Nucleus accumbens (tissue), 56 donors: Measurements from ENCODE around the gene MYPOP.

Experiments
- DNase-seq, 56 donors: peaks; one replicate each; lab custom pipeline; 2025; lab: John Stamatoyannopoulos, UW

Gene MYPOP

GRCh38 chr19:45901912-45902650, at the start of gene MYPOP:
Gene MYPOP, minus strand, starts transcription at chr19:45902613. Its CDS starts 840 bp downstream, at chr19:45901773.
- peak in 1 of 56 donors; percentile 55 for DNase-seq

GRCh38 chr19:45947926-45948325, 45.5 kb upstream of the MYPOP start:
- DNase-seq = no peak

DNA sequence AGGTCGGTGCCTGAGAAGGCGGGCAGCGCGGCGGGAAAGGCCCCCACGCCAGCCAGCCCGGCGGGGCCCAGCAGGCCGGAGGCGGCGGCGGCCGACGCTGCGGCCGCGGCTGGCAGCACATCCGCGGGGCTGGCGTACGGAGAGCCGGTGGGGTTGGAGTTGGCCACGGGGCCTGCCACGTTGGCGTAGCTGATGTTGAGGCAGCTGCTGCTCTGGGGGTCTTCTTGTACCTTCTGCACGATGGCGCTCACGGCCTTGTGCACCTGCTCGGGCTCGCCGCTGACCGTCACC, 38.0 kb upstream of the MYPOP start:
- DNase-seq = no peak

GRCh38 chr19:45939792-45940514, 37.5 kb upstream of the MYPOP start:
- no peak for DNase-seq

DNA sequence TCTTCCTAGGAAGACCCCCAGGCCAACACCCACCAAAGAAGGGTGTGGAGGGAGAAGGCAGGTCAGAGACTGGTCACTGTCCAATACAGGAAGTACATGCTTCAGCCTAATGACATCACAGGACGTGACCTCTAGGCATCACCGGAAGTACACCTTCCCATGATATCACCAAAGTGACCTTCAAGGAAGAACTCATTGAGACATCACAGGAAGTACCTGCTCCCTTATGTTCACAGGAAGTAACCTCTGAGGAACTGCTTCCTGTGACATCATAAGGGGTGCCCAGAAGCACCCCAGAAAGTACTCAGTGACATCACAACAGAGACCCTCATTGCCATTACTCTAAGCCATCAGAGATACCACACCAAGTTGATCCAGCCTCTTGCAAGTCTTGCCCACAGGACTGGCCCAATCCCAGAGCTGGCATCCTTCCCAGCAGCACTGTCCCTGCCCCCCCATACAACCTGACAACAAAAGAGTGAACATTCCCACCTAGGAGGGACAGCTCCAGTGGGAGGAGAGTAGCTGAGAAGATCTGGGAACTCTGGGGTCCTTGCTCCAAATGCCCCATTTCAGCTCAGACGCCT, 36.4 kb upstream of the MYPOP start:
- no peak for DNase-seq

- peak in 1 of 56 donors; percentile 25 for DNase-seq
These were observed 32.9 kb upstream of the MYPOP start for GRCh38 chr19:45935267-45935666.

DNA sequence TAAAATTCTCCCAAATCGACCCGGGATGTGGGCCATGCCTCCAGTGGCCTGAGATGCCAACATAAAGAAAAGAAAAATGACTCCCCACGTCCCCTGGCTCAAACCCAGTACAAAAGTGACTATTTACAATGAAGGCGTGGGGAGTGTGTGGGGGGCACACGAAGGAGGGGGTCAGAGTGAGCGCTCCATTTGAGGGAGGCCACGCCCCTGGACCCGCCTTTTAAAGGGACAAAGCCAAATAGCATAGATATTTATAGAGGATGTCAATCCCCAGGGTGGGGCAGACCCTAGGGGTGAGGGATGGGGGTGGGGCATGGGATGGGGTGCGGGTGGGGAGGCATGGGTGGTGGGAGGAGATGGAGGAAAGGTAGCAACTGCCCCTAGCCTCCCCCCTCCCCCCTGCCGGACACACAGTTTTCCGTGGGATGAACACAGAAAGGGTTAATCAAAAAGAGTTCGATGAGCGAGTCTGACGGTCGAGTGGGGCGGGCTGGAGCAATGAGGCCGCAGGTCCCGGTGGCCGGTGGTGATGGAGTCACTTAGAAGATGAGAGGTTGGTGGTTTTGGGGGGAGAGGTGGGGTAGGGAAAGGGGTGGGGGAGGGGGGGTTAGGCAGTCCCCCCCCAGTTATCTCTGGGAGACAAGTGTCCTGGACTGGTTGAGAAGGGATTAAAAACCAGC, 32.3 kb upstream of the MYPOP start:
- no peak for DNase-seq

GRCh38 chr19:45933759-45934158, 31.3 kb upstream of the MYPOP start:
- no peak for DNase-seq

DNA sequence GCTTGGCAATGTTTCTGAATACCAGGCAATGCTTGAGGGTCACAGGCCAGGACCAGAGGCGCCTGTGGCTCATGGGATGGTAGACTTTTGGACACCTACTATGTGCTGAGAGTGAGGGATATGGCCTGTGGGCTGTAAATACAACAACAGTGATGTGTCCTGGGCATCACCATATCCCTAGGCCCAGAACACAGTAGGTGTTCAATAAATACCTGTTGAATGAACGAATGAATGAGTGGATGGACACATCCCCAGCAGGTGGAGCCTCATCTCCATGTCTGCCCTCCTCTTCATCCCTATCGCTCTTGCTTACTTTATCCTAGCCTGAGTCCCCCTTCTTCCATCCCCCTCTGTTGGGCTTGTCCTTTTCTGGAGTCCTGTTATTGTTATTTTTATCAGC, 28.6 kb upstream of the MYPOP start:
- no peak for DNase-seq

GRCh38 chr19:45929247-45929646, 26.8 kb upstream of the MYPOP start:
- DNase-seq = no peak

DNA sequence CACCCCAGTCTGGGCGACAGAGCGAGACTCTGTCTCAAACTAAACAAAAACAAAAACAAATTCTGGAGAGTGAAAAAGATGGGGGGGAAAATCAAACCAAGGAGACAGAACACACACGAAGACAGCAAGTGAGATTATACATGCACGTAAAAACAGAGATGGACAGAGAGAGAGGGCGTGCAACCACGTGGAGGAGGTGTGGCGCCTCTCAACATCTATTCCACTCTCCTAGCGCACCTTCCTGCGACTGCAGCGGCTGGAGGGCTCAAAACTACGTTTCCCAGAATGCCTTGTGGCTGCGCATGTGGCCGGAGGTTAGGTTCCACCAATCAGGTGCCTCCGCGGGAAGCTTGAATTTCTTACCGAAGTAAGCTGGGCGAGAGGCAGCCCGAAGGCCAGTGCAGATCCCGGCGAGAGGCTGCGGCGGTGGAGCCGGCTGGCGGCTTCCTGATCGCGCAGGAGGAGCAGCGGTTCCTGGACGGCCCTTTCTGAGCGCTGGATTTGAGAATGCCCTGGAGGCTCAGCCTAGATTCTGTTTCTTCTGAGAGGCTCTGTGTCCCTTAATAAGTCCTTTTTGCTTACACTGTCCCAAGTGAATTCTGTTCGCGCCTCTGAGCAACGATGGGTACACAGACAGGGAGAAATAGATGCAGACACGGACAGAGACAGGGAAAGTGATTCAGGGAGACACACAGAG, 25.3 kb upstream of the MYPOP start:
- DNase-seq = peak; percentile 11 to 95 (median 74)

DNA sequence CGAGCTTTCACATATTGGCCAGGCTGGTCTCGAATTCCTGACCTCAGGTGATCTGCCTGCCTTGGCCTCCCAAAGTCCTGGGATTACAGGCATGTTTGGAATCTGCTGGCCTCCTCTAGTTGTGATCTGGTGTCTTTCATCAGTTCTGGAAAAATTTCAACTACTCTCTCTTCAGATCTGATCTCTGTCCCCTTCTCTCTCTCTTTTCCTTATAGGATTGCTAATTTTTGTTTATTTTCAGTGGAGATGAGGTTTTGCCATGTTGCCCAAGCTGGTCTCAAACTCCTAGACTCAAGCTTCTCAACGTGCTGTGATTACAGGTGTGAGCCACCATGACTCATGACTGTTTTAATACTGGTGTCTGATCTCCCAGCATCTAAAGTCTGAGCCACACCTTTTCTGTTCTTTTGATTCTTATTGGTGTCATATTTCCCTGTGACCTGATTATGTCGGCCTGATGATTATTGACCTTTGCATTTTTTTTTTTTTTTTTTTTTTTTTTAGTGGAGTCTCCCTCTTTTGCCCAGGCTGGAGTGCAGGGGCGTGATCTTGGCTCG, 22.6 kb upstream of the MYPOP start:
- DNase-seq = no peak

DNA sequence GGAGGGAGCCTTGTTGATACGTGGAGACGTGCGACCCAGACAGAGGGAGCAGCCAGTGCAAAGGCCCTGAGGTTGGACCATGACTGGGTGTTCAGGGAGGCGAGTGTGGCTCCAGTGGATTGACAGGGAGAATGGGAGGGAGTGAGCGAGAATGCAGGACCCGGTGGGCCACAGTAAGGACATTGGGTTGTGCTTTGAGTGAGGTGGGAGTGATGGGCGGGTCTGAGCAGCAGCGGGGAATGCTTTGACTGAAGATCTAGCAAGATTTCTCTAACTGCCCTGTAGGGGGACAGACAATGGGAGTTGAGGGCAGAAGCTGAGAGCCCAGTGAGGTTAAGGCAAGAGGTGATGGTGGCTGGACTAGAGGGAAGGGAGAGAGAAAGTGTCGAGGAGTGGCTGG, 19.9 kb upstream of the MYPOP start:
- no peak for DNase-seq

- peak in 1 of 56 donors; percentile 34 for DNase-seq
These were observed 18.0 kb upstream of the MYPOP start for GRCh38 chr19:45920458-45920857.

- peak in 49 of 56 donors; percentile 5 to 76 (median 46) for DNase-seq
These were observed 17.3 kb upstream of the MYPOP start for GRCh38 chr19:45919678-45920077.

GRCh38 chr19:45918721-45919120, 16.3 kb upstream of the MYPOP start:
- no peak for DNase-seq

- DNase-seq = peak in 11 of 56 donors; percentile 6 to 33 (median 15)
These were observed 15.1 kb upstream of the MYPOP start for GRCh38 chr19:45917421-45918091.

DNA sequence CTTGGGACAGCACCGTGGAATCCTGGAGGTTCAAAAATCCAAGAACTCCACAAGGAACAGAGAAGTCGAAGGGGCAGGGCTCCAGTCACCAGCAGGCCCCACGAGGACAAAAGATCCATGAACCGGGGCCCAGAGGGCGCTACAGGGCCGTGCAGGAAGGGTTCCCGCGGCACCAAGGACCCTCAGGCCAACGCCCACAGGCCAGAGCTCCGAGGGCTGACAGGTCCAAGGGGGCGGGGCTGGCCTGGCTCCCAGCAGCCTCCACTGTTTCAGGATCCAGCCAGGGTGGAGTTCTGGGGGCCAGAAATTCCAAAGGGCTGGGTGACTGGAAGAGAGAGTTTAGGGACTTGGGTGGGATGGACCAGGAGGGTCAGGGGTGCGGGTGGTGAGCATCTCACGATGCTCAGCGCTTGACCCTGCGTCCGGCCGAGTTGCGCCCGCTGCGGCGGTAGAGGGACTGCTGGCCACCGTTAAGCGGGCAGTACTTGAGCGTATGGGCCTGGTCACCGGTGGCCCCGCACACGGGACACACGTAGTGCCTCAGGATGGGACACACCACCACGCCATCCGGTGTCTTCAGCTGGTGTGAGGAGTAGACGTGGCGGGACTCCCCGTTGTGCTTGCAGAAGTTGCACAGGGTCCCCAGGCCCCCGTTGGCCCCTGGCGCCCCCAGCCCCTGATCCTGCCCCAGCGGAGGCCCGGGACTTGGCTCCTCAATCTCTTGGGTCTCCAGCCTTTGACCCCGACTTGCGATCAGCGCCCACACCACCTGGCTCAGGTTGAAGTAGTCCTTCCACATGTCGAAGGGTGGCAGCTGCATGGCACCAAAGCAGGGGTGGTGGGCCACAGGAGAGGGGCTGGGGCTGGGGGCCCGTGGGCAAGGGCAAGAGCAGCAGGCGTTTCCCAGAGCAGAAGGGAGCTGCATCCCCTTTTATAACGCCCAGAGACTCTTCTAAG, 11.7 kb upstream of the MYPOP start, which contains the start of gene NANOS2:
Gene NANOS2, minus strand, starts transcription at position 905 of the 957 bp plus-strand sequence. Its CDS starts 85 bp downstream, at position 820.
- DNase-seq = peak in 5 of 56 donors; percentile 2 to 20 (median 13)
